Thymus (tissue), 11 donors: Measurements from ENCODE around the gene AKAIN1. TPM values are rescaled to one million over a fixed set of nuclear protein-coding genes. Genes with fewer than 3 reads are reported as not detected.

Experiments used
- DNase-seq, 9 donors: peaks; one replicate each; pipeline ENCODE4 v3.0.0-alpha.2; 2013; ENCODE audit warnings: low spot score in 9 of 9, low read depth in 6 of 9, missing footprints in 1 of 9
- H3K27ac ChIP-seq, 2 donors: one replicate each; pipeline ENCODE4 v1.5.1; 2013; ENCODE audit warnings: control low read depth in 1 of 2, low read depth in 1 of 2, low read length in 1 of 2, mild to moderate bottlenecking in 1 of 2, moderate library complexity in 1 of 2
- H3K27me3 ChIP-seq, 2 donors: one replicate each; pipeline ENCODE4 v1.5.1; 2013; ENCODE audit warnings: low read length in 1 of 2; ENCODE audit not compliant: control insufficient read depth in 2 of 2, insufficient read depth in 1 of 2
- H3K36me3 ChIP-seq, 2 donors: one replicate each; pipeline ENCODE4 v1.5.1; 2013; ENCODE audit warnings: low read length in 1 of 2, mild to moderate bottlenecking in 1 of 2, moderate library complexity in 1 of 2; ENCODE audit not compliant: control insufficient read depth in 2 of 2, insufficient read depth in 2 of 2
- H3K4me1 ChIP-seq, 2 donors: one replicate each; pipeline ENCODE4 v1.5.1; 2013; ENCODE audit warnings: low read length in 2 of 2; ENCODE audit not compliant: control insufficient read depth in 2 of 2, insufficient read depth in 2 of 2
- H3K4me3 ChIP-seq, 2 donors: one replicate each; pipeline ENCODE4 v1.5.1; 2013; ENCODE audit warnings: low read length in 2 of 2, control low read depth in 1 of 2, mild to moderate bottlenecking in 1 of 2
- H3K9me3 ChIP-seq, 2 donors: one replicate each; pipeline ENCODE4 v1.5.1; 2013; ENCODE audit warnings: low read length in 1 of 2, mild to moderate bottlenecking in 1 of 2; ENCODE audit not compliant: control insufficient read depth in 2 of 2, insufficient read depth in 1 of 2
- WGBS: extraction: QIAGEN DNeasy Blood & Tissue Kit; methylation state at CpG from one replicate; pipeline ENCODE4 v1.1.7; 2013; 5-methylcytosine and 5-hydroxymethylcytosine counted together
- polyA plus RNA-seq: library from polyadenylated mRNA; stranded (reverse); fragments of 200-250 nt; gene quantifications from one replicate; pipeline ENCODE4 v1.2.3, GENCODE V29; 2013
- total RNA-seq: library from RNA; stranded (reverse); fragments of 120-200 nt; gene quantifications from one replicate; pipeline ENCODE4 v1.2.4, GENCODE V29; 2013
- donor health status: healthy.

AKAIN1 gene
- total and polyA plus RNA-seq, 2 donors, result 0.14 TPM; not detected in 1

DNA sequence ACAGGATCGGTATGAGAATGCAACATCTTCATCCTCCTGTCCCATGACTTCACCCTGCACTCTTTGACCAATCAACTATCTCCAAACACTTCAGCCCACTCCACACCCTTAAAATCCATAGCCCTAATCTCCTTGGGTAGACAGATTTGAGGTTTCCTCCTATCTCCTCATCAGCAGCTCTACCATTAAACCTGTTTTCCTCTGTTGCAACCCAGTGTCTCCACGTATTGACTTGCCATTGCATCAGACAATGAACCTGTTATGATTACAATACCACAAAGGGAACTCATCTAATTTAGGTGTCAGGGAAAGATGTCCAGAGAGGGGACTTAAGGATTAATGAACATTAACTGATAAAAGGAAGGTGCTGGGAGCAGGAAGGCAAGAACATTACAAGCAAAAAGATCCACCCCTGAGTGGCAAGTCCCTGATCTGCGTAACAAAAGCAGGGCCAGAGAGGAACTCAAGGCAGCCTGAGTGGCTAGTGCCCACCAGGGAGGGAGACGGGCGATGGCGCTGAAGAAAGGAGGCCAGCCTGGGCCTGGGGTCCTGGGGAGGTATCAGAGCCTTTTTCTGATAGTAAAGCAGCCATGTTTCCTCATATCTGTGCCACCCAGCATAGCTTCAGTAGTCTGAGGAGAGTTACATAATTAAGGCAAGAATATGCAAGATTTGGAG, 44.6 kb downstream of the AKAIN1 start:
- DNase-seq, result no peak

DNA sequence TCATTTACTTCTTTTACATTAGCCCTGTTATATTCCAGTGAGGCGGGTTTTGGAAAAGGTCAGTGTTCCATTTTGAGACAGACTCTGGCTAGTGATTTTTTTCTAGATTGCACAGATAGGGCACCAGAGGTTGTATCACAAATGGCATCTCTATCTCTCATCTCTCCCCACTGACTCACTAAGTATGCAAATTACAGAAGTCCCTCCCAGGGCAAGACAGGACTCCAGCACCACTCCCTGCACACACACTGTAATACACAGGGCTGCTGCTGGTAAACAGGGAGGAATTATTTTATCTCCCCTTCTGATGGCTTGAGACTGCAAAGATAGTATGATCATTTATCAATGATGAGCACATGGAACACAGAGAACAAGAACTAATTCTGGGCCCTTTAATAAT, 46.2 kb downstream of the AKAIN1 start:
- no peaks in the 10 kb centered on the region for H3K9me3 ChIP-seq
- H3K36me3 ChIP-seq, result no peaks in the 10 kb centered on the region
- peaks cover 0 to 3% of the 10 kb centered on the region in 2 donors for H3K4me1 ChIP-seq
- 94% methylated on average over 1 of the region's 1 CpG for WGBS
- DNase-seq, result no peak
- H3K27me3 ChIP-seq, result no peaks in the 10 kb centered on the region
- H3K4me3 ChIP-seq, result no peak overlapping the region
- H3K27ac ChIP-seq, result no peak overlapping the region

More for the DNA sequence above, 44.6 kb downstream of the AKAIN1 start:
- Histone ChIP-seq H3K4me3 (no peak overlapping the region), H3K27ac (no peak overlapping the region), H3K9me3 (no peaks in the 10 kb centered on the region), H3K36me3 (no peaks in the 10 kb centered on the region), H3K4me1 (no peaks in the 10 kb centered on the region), H3K27me3 (no peaks in the 10 kb centered on the region)
- 95% methylated on average over 6 of the region's 6 CpGs for WGBS

DNA sequence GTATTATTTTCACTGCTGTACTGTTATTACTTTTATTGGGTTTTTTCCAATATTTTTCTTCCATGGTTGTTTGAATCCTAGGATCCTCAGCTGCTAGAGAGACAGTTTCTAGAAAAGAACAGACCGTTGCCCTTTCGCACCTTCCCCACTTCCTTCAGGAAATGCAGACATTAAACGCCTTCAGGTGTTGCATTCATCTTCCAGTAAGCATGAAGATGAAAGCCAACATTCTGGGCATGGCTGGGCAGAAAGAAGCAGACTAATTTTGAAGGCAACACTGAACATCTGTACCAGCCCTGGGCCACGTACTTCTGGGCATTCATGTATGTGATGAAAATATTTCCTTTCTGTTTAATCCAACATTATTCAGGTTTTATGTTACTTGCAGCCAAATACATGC, 51.0 kb downstream of the AKAIN1 start:
- Histone ChIP-seq H3K4me3 (no peak overlapping the region), H3K9me3 (no peaks in the 10 kb centered on the region), H3K27me3 (no peaks in the 10 kb centered on the region), H3K4me1 (peaks cover 0 to 3% of the 10 kb centered on the region in 2 donors), H3K36me3 (no peaks in the 10 kb centered on the region), H3K27ac (no peak overlapping the region)
- no peak for DNase-seq
- 79% methylated on average over 4 of the region's 4 CpGs for WGBS

DNA sequence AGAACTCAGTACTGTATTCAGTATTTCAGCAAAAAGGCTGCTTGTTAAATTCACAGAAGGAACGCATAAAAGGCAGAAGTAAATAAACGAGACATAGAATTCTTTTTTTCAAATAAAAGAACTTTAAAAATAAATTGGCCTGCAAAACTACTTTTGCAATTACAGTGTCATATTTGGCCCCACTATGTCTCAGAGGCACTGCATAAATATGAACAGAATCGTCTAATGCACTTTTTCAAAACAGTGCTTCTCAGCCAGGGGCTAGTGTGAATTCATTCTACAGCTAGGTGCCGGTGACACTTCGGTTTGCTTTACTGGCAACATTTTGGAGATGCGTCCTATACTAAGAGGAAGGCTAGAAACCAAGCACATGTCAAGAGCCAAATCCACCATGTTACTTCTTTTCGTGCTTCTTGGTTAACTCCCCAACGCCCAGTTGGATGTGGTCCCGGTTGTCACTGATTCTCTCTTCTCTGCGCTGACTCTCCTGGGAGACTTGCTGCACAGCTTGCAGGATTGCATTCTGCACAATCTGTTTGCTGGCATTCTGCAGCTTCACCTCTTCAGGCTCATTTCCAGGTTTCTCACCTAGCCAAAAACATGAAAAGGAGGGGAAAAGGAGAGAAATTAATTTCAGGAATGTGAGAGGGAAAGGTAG, 51.8 kb downstream of the AKAIN1 start:
- no peaks in the 10 kb centered on the region for H3K36me3 ChIP-seq
- no peak for DNase-seq
- WGBS, result 95% methylated on average over 10 of the region's 10 CpGs

DNA sequence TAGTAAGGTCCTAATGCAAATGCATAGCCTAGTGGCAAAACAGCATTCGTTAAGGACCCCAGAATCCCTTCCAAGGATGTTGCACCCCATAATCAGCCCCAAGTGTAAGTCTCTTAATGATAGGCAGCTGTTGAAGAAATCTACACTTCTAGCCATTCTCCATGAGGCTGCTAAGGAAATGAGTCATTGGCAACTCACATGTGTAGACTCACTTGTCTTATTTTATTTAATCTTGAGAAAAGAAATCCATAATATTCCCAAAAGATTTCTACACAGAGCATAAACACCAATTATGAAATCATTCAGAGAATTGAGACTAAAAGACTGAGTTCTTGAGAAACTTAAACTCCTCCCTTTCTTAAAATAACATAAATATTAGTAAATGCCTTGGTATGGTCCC, 52.4 kb downstream of the AKAIN1 start:
- DNase-seq, result no peak
- Histone ChIP-seq H3K27ac (no peak overlapping the region), H3K36me3 (no peaks in the 10 kb centered on the region), H3K9me3 (no peaks in the 10 kb centered on the region), H3K27me3 (no peaks in the 10 kb centered on the region), H3K4me1 (peaks cover 0 to 3% of the 10 kb centered on the region in 2 donors), H3K4me3 (no peak overlapping the region)
- WGBS, result 90% methylated on average over 1 of the region's 1 CpG

More for the DNA sequence above, 51.8 kb downstream of the AKAIN1 start:
- Histone ChIP-seq H3K4me1 (peaks cover 0 to 3% of the 10 kb centered on the region in 2 donors), H3K27ac (no peak overlapping the region), H3K27me3 (no peaks in the 10 kb centered on the region), H3K4me3 (no peak overlapping the region), H3K9me3 (no peaks in the 10 kb centered on the region)

DNA sequence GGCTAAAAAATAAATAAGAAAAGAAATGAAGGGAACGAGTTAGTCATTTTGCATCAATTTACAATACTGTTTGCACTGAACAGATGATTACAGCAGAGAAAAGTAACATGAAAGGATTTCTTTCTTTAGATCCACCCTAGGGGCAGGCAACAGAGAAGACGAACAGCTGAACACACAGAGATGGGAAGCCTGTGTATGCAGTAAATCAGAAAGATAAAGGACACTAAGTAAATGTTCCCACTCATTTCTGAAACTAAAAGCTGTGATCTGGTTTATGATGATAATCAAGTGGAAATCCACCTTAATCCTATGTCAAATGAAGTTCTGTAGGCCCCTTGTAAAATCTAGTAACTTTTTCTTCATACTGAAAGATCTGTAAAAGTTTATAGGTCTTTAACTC, 54.2 kb downstream of the AKAIN1 start:
- Histone ChIP-seq H3K27ac (no peak overlapping the region), H3K4me1 (peaks cover 0 to 3% of the 10 kb centered on the region in 2 donors), H3K36me3 (no peaks in the 10 kb centered on the region), H3K9me3 (no peaks in the 10 kb centered on the region), H3K4me3 (no peak overlapping the region), H3K27me3 (no peaks in the 10 kb centered on the region)
- WGBS, result 67% methylated on average over 2 of the region's 2 CpGs
- no peak for DNase-seq

DNA sequence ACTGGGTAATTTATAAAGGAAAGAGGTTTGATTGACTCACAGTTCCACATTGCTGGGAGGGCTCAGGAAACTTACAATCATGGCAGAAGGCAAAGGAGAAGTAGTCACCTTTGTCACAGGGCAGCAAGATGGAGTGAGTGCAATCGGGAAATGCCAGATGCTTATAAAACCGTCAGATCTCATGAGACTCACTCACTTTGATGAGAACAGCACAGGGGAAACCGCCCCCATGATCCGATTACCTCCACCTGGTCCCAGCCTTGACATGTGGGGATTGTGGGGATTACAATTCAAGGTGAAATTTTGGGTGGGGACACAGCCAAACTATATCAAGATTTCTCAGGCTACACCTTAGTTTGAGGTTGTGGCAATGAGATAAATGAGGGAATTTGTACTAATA, 54.9 kb downstream of the AKAIN1 start:
- no peaks in the 10 kb centered on the region for H3K9me3 ChIP-seq
- DNase-seq, result no peak
- H3K27ac ChIP-seq, result no peak overlapping the region
- H3K4me1 ChIP-seq, result peaks cover 0 to 3% of the 10 kb centered on the region in 2 donors
- H3K4me3 ChIP-seq, result no peak overlapping the region
- WGBS, result 94% methylated on average over 4 of the region's 4 CpGs
- H3K27me3 ChIP-seq, result no peaks in the 10 kb centered on the region
- H3K36me3 ChIP-seq, result no peaks in the 10 kb centered on the region

DNA sequence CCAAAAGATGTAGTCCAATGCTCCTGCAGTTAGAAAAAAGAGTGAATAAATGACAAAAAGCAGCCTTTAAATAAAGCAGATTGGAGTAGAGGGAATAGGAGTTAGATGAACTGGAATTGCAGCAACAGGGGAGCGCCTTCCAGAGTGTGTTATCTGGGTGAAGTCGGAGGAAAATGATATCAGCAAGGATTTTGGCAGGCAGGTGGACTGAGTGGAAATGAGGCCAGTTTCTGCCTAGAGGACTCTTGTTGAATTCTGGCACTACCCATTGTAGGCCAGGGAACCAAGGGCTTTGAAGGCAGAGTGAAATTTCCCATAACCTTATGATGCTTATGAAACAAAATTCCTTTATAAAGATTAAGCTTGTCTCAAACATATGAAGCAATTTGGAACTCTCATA, 59.8 kb downstream of the AKAIN1 start:
- Histone ChIP-seq H3K4me3 (no peak overlapping the region), H3K4me1 (no peaks in the 10 kb centered on the region), H3K9me3 (no peaks in the 10 kb centered on the region), H3K27ac (no peak overlapping the region), H3K27me3 (no peaks in the 10 kb centered on the region), H3K36me3 (no peaks in the 10 kb centered on the region)
- WGBS, result 46% methylated on average over 2 of the region's 2 CpGs
- no peak for DNase-seq

DNA sequence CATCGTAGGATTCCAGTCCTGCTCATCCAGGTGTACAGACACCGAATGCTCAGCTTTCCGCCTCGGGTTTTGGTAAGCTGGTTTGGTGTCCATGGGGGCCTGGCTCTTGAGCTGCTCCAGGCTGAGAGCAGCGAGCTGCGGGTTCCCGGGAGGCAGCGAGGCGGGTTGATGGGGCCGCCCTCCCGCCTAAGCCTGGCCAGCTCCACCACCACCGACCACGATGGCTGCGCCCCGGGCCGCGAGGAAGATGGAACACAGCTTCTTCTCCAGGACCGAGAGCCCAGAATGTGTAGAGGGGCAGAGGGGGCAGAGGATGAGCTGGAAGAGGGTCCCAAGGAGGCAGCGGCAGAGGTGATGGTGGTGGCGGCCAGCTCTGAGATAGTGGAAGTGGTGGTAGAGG, 64.1 kb downstream of the AKAIN1 start:
- H3K4me1 ChIP-seq, result no peaks in the 10 kb centered on the region
- no peaks in the 10 kb centered on the region for H3K9me3 ChIP-seq
- H3K36me3 ChIP-seq, result no peaks in the 10 kb centered on the region
- no peaks in the 10 kb centered on the region for H3K27me3 ChIP-seq
- H3K4me3 ChIP-seq, result no peak overlapping the region
- no peak overlapping the region for H3K27ac ChIP-seq
- no peak for DNase-seq
- WGBS, result 96% methylated on average over 20 of the region's 20 CpGs
